ENCODE measurements around the gene RSPH1. TPM values are rescaled to one million over a fixed set of nuclear protein-coding genes. Genes with fewer than 3 reads are reported as not detected.

The RSPH1 gene
- polyA plus RNA-seq, 1 of the 3 experiments (the other 2 are of a cell fraction), result 0.97 TPM

- Histone ChIP-seq H3K9me2 (no peaks in the 10 kb centered on the region), H3K9ac (no peak overlapping the region), H4K20me1 (ENCODE audit: insufficient read depth) (no peaks in the 10 kb centered on the region), H3K27ac (ENCODE audit: low read depth in 2 of 2, low read length in 1 of 2) (no peak overlapping the region), H2AFZ (ENCODE audit: low read depth) (no peak overlapping the region), H3K27me3 (ENCODE audit: insufficient read depth) (no peaks in the 10 kb centered on the region), H3K79me2 (ENCODE audit: insufficient read depth) (no peaks in the 10 kb centered on the region), H3K4me1 (ENCODE audit: control insufficient read depth in 1 of 2, insufficient read depth in 2 of 2, low read depth in 1 of 2, low read length in 1 of 2) (peaks cover 0 to 7% of the 10 kb centered on the region in 2 experiments; a peak in 2 of 4 replicates), H3F3A (replicated peaks; ENCODE audit: insufficient read depth) (no peaks in the 10 kb centered on the region), H3K36me3 (replicated peaks in 1 of 2; ENCODE audit: control insufficient read depth in 1 of 2, insufficient read depth in 2 of 2, low read length in 1 of 2) (no peaks in the 10 kb centered on the region), H3K9me3 (no peaks in the 10 kb centered on the region), H3K4me2 (no peak overlapping the region), H3K4me3 (ENCODE audit: low read depth in 2 of 2, low read length in 1 of 2) (no peak overlapping the region)
- ChIA-PET POLR2A (no interaction called here), CTCF (interaction anchor here (0.6 kb wide), 1 partner anchor 16 kb away, joined by 3 read pairs; no protein-coding TSS in a partner anchor)
- 61% methylated on average over 17 of the region's 17 CpGs for WGBS (ENCODE audit: low lambda C conversion rate)
- DNase-seq, result no peak
- peak; percentile 84 for TF ChIP-seq PBX3 (IDR thresholded peaks at IDR 0.05)
- TF ChIP-seq NFIC (IDR thresholded peaks at IDR 0.05; ENCODE audit: borderline replicate concordance), result no peak
Measured at GRCh38 chr21:42463861-42464515, 32.0 kb downstream of the RSPH1 start.

GRCh38 chr21:42461881-42462877 lies 33.8 kb downstream of the RSPH1 start:
- Histone ChIP-seq H3K27me3 (ENCODE audit: insufficient read depth) (no peaks in the 10 kb centered on the region), H3F3A (replicated peaks; ENCODE audit: insufficient read depth) (no peaks in the 10 kb centered on the region), H3K9me3 (no peaks in the 10 kb centered on the region), H3K36me3 (replicated peaks in 1 of 2; ENCODE audit: control insufficient read depth in 1 of 2, insufficient read depth in 2 of 2, low read length in 1 of 2) (no peaks in the 10 kb centered on the region), H3K4me3 (ENCODE audit: low read depth in 2 of 2, low read length in 1 of 2) (no peak overlapping the region), H2AFZ (ENCODE audit: low read depth) (no peak overlapping the region), H3K4me2 (no peak overlapping the region), H4K20me1 (ENCODE audit: insufficient read depth) (no peaks in the 10 kb centered on the region), H3K9ac (no peak overlapping the region), H3K4me1 (ENCODE audit: control insufficient read depth in 1 of 2, insufficient read depth in 2 of 2, low read depth in 1 of 2, low read length in 1 of 2) (peaks cover 0 to 7% of the 10 kb centered on the region in 2 experiments; a peak in 2 of 4 replicates), H3K9me2 (no peaks in the 10 kb centered on the region), H3K79me2 (ENCODE audit: insufficient read depth) (no peaks in the 10 kb centered on the region), H3K27ac (ENCODE audit: low read depth in 2 of 2, low read length in 1 of 2) (no peak overlapping the region)
- WGBS (ENCODE audit: low lambda C conversion rate), result 45% methylated on average over 8 of the region's 10 CpGs
- DNase-seq, result no peak
- ChIA-PET CTCF (interaction anchor here (0.9 to 1.4 kb wide), 3 partner anchors 12 to 316 kb away, joined by 3 to 5 read pairs (median 5); no protein-coding TSS in a partner anchor), POLR2A (no interaction called here)
- TF ChIP-seq EZH2phosphoT487 (IDR thresholded peaks at IDR 0.05; ENCODE audit: borderline replicate concordance, low read depth) (no peak), IRF3 (IDR thresholded peaks at IDR 0.05; ENCODE audit: low read depth, low read length) (no peak), FOSL2 (IDR thresholded peaks at IDR 0.05; ENCODE audit: borderline replicate concordance, low read depth) (no peak)
